Stimulated activated naive CD8-positive, alpha-beta T cell treated with anti-CD3 and anti-CD28 coated beads, Interleukin-15, Interleukin-2, amounts not matched to agents 100 ng/mL and 50 ng/mL, for 24 hours (primary cell): ENCODE results near the gene CACNG3.

ENCODE experiments used
- H3K27ac Mint-ChIP-seq: one replicate; pipeline ENCODE4 v1.8.0; 2021; ENCODE audit warnings: mild to moderate bottlenecking, mixed read lengths
- H3K27me3 Mint-ChIP-seq: one replicate; pipeline ENCODE4 v1.8.0; 2021; ENCODE audit warnings: mixed read lengths
- H3K36me3 Mint-ChIP-seq: one replicate; pipeline ENCODE4 v1.8.0; 2021; ENCODE audit warnings: low read depth, mixed read lengths
- H3K4me1 Mint-ChIP-seq: one replicate; pipeline ENCODE4 v1.8.0; 2021; ENCODE audit warnings: low read depth, mixed read lengths
- H3K4me3 Mint-ChIP-seq: one replicate; pipeline ENCODE4 v1.8.0; 2021; ENCODE audit warnings: mild to moderate bottlenecking, mixed read lengths
- H3K9me3 Mint-ChIP-seq: one replicate; pipeline ENCODE4 v1.8.0; 2021; ENCODE audit warnings: mixed read lengths

The CACNG3 gene

DNA sequence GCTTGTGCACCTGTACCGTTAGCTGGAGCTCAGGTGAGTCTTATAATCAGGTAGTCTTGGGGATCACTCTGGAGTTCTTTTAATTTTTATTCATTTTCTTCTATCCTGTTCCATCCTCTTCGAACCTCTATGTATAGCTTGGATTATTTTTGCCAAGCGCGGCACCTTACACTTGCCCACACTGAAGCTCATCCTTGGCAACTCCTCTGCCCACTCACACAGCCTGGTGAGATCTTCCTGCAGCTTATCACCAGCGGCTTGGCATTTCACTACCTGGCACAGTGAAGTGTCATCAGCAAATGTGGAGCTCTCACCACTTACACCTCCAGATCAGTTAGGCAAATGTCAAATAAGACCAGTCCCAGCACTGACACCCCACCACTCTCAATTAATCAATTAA, 116.7 kb downstream of the CACNG3 start:
- H3K4me3 Mint-ChIP-seq: no peak overlapping the region
- no peak overlapping the region for H3K27ac Mint-ChIP-seq
- no peaks in the 10 kb centered on the region for H3K36me3 Mint-ChIP-seq
- H3K4me1 Mint-ChIP-seq: no peaks in the 10 kb centered on the region
- peaks cover 4% of the 10 kb centered on the region for H3K27me3 Mint-ChIP-seq
- peaks cover 9% of the 10 kb centered on the region for H3K9me3 Mint-ChIP-seq

DNA sequence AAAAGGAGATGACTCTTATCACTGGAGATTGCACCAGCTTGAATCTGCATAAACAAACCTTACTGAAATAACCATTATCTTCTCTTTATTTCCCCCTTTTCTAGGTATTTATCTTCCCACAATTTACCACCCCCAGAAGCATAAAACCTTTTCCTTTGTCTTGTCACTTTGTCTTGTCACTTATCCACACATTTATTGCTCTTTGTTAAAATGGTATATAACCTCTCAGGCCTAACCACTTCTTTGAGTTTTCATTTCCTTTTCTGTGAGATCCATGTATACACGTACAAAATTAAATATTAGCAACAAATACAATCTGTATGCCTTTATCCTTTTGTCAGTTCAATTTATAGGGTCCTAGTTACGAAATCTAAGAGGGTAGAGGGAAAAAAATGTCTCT, 122.9 kb downstream of the CACNG3 start:
- H3K27me3 Mint-ChIP-seq: no peaks in the 10 kb centered on the region
- H3K9me3 Mint-ChIP-seq: peaks cover 16% of the 10 kb centered on the region

GRCh38 chr16:24381470-24382118, 125.5 kb downstream of the CACNG3 start:
- Mint-ChIP-seq H3K4me3 (no peak overlapping the region), H3K9me3 (peaks cover 16% of the 10 kb centered on the region), H3K27me3 (peaks cover 6% of the 10 kb centered on the region), H3K36me3 (no peaks in the 10 kb centered on the region), H3K27ac (no peak overlapping the region), H3K4me1 (no peaks in the 10 kb centered on the region)

More for the DNA sequence above, 122.9 kb downstream of the CACNG3 start:
- no peaks in the 10 kb centered on the region for H3K4me1 Mint-ChIP-seq
- no peaks in the 10 kb centered on the region for H3K36me3 Mint-ChIP-seq
- H3K4me3 Mint-ChIP-seq: no peak overlapping the region
- H3K27ac Mint-ChIP-seq: no peak overlapping the region

- H3K4me1 Mint-ChIP-seq: no peaks in the 10 kb centered on the region
- H3K9me3 Mint-ChIP-seq: peaks cover 16% of the 10 kb centered on the region
- H3K27ac Mint-ChIP-seq: no peak overlapping the region
- H3K36me3 Mint-ChIP-seq: no peaks in the 10 kb centered on the region
- H3K27me3 Mint-ChIP-seq: peaks cover 8% of the 10 kb centered on the region
- no peak overlapping the region for H3K4me3 Mint-ChIP-seq
Measured at GRCh38 chr16:24382762-24383407, 126.8 kb downstream of the CACNG3 start.

- H3K4me1 Mint-ChIP-seq: no peaks in the 10 kb centered on the region
- no peaks in the 10 kb centered on the region for H3K36me3 Mint-ChIP-seq
- H3K9me3 Mint-ChIP-seq: no peaks in the 10 kb centered on the region
- H3K27me3 Mint-ChIP-seq: peaks cover 24% of the 10 kb centered on the region
- no peak overlapping the region for H3K4me3 Mint-ChIP-seq
- H3K27ac Mint-ChIP-seq: no peak overlapping the region
Measured at GRCh38 chr16:24394341-24394740, 138.2 kb downstream of the CACNG3 start.

- Mint-ChIP-seq H3K9me3 (peaks cover 6% of the 10 kb centered on the region), H3K27me3 (peaks cover 33% of the 10 kb centered on the region), H3K4me3 (no peak overlapping the region), H3K4me1 (no peaks in the 10 kb centered on the region), H3K36me3 (no peaks in the 10 kb centered on the region), H3K27ac (no peak overlapping the region)
Measured at GRCh38 chr16:24396350-24397271, 140.5 kb downstream of the CACNG3 start.

DNA sequence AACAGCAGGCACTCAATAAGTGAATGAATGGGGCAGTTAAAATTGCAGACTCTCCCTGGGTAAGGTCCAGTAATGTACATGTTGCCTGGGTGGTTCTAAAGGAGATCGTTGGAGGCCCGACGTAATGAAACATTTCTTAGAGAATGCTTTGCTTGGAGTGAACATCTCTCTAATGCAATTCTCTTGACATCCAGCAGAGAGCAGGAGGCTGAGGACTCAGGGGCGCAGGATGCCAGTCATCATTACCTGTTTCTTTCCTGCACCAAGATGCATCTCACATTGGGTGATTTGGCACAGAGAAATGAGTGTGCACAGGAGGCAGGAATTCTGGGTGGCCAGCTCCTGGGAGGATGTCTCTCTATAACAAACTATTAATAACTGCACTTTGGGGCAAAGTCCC, 152.9 kb downstream of the CACNG3 start:
- H3K4me1 Mint-ChIP-seq: no peaks in the 10 kb centered on the region
- H3K27me3 Mint-ChIP-seq: peaks cover 22% of the 10 kb centered on the region
- no peaks in the 10 kb centered on the region for H3K36me3 Mint-ChIP-seq
- H3K4me3 Mint-ChIP-seq: no peak overlapping the region
- no peaks in the 10 kb centered on the region for H3K9me3 Mint-ChIP-seq
- no peak overlapping the region for H3K27ac Mint-ChIP-seq
